AG10803 (cell line): Measurements from ENCODE around the gene ACTR3.
A peak's percentile ranks its signal among the peaks of the same experiment; 100 is the strongest.
"Not testable (repeated sequence)": the region's sequence is repeated elsewhere in the genome, so short reads cannot be mapped to it uniquely, and the experiment has no call there.

Experiments
- DNase-seq: peaks from one replicate; pipeline ENCODE4 v3.0.0; 2010; ENCODE audit warnings: low read depth
- H3K4me3 ChIP-seq: 2 replicates; pipeline ENCODE4 v1.5.1; 2011; ENCODE audit warnings: mild to moderate bottlenecking, low read length, control low read depth
- CTCF ChIP-seq: conservative IDR thresholded peaks from 2 replicates; pipeline ENCODE4 v1.5.1; 2011; ENCODE audit warnings: mild to moderate bottlenecking, low read length, control low read depth, inconsistent platforms

Gene ACTR3

GRCh38 chr2:113922335-113922734, 32.4 kb downstream of the ACTR3 start:
- no peak overlapping the region for H3K4me3 ChIP-seq

GRCh38 chr2:113922784-113923183, 32.9 kb downstream of the ACTR3 start:
- no peak overlapping the region for H3K4me3 ChIP-seq
- DNase-seq = no peak
- TF ChIP-seq CTCF = no peak

More at GRCh38 chr2:113922335-113922734, 32.4 kb downstream of the ACTR3 start:
- TF ChIP-seq CTCF = no peak
- no peak for DNase-seq

GRCh38 chr2:113925884-113926283, 36.0 kb downstream of the ACTR3 start:
- H3K4me3 ChIP-seq = no peak overlapping the region
- TF ChIP-seq CTCF = no peak
- no peak for DNase-seq

GRCh38 chr2:113926314-113926713, 36.4 kb downstream of the ACTR3 start:
- no peak overlapping the region for H3K4me3 ChIP-seq
- TF ChIP-seq CTCF = no peak
- DNase-seq = no peak

- DNase-seq = peak; percentile 7
- no peak for TF ChIP-seq CTCF
These were observed 40.6 kb downstream of the ACTR3 start for GRCh38 chr2:113930448-113930847.

GRCh38 chr2:113937501-113937900, 47.6 kb downstream of the ACTR3 start:
- DNase-seq = no peak
- no peak overlapping the region for H3K4me3 ChIP-seq
- TF ChIP-seq CTCF = no peak

More at GRCh38 chr2:113930448-113930847, 40.6 kb downstream of the ACTR3 start:
- H3K4me3 ChIP-seq = no peak overlapping the region

- DNase-seq = no peak
- TF ChIP-seq CTCF = no peak
- no peak overlapping the region for H3K4me3 ChIP-seq
These were observed 51.0 kb downstream of the ACTR3 start for GRCh38 chr2:113940891-113941290.

GRCh38 chr2:113945784-113946183, 55.9 kb downstream of the ACTR3 start:
- not testable (repeated sequence) for H3K4me3 ChIP-seq, DNase-seq

- H3K4me3 ChIP-seq, DNase-seq: not testable (repeated sequence)
These were observed 61.0 kb downstream of the ACTR3 start for GRCh38 chr2:113950906-113951305.
